ENCODE measurements around the gene GRM1.

The GRM1 gene

GRCh38 chr6:146271163-146271562 is 242.3 kb downstream of the GRM1 start:
- DNase-seq (ENCODE audit: low read depth, low spot score) = peak; percentile 91

GRCh38 chr6:146273490-146273889 is 244.6 kb downstream of the GRM1 start:
- no peak for DNase-seq (ENCODE audit: low read depth, low spot score)

GRCh38 chr6:146277142-146277541 is 248.3 kb downstream of the GRM1 start:
- DNase-seq (ENCODE audit: low read depth, low spot score) = no peak

- no peak for DNase-seq (ENCODE audit: low read depth, low spot score)
Observed at GRCh38 chr6:146281651-146282362, 252.9 kb downstream of the GRM1 start.

- DNase-seq (ENCODE audit: low read depth, low spot score) = no peak
Observed at GRCh38 chr6:146282837-146283236, 254.0 kb downstream of the GRM1 start.

GRCh38 chr6:146284311-146284710 is 255.4 kb downstream of the GRM1 start:
- no peak for DNase-seq (ENCODE audit: low read depth, low spot score)

GRCh38 chr6:146286961-146287360 is 258.1 kb downstream of the GRM1 start:
- no peak for DNase-seq (ENCODE audit: low read depth, low spot score)

- DNase-seq (ENCODE audit: low read depth, low spot score) = no peak
Observed at GRCh38 chr6:146287691-146288369, 259.0 kb downstream of the GRM1 start.

GRCh38 chr6:146289816-146290588 is 261.1 kb downstream of the GRM1 start:
- DNase-seq (ENCODE audit: low read depth, low spot score) = peak; percentile 35

GRCh38 chr6:146290589-146290901 is 261.7 kb downstream of the GRM1 start:
- no peak for DNase-seq (ENCODE audit: low read depth, low spot score)

GRCh38 chr6:146292506-146292905 is 263.6 kb downstream of the GRM1 start:
- no peak for DNase-seq (ENCODE audit: low read depth, low spot score)

- no peak for DNase-seq (ENCODE audit: low read depth, low spot score)
Observed at GRCh38 chr6:146295695-146296094, 266.8 kb downstream of the GRM1 start.

GRCh38 chr6:146297815-146298214 is 269.0 kb downstream of the GRM1 start:
- DNase-seq (ENCODE audit: low read depth, low spot score) = no peak

- DNase-seq (ENCODE audit: low read depth, low spot score) = no peak
Observed at GRCh38 chr6:146300521-146300920, 271.7 kb downstream of the GRM1 start.

- DNase-seq (ENCODE audit: low read depth, low spot score) = no peak
Observed at GRCh38 chr6:146301764-146302163, 272.9 kb downstream of the GRM1 start.

GRCh38 chr6:146302994-146303393 is 274.1 kb downstream of the GRM1 start:
- DNase-seq (ENCODE audit: low read depth, low spot score) = no peak

- no peak for DNase-seq (ENCODE audit: low read depth, low spot score)
Observed at GRCh38 chr6:146304181-146304580, 275.3 kb downstream of the GRM1 start.

GRCh38 chr6:146305092-146305491 is 276.2 kb downstream of the GRM1 start:
- DNase-seq (ENCODE audit: low read depth, low spot score) = no peak

GRCh38 chr6:146305951-146306350 is 277.1 kb downstream of the GRM1 start:
- no peak for DNase-seq (ENCODE audit: low read depth, low spot score)

GRCh38 chr6:146310628-146311027 is 281.8 kb downstream of the GRM1 start:
- no peak for DNase-seq (ENCODE audit: low read depth, low spot score)

GRCh38 chr6:146311079-146311478 is 282.2 kb downstream of the GRM1 start:
- no peak for DNase-seq (ENCODE audit: low read depth, low spot score)

- DNase-seq (ENCODE audit: low read depth, low spot score) = peak; percentile 35
Observed at GRCh38 chr6:146312608-146313007, 283.7 kb downstream of the GRM1 start.
